Measurements from ENCODE around the gene C9orf152.

GRCh38 chr9:110220809-110221208 is 12.8 kb upstream of the C9orf152 start:
- TF ChIP-seq, protein P1, sequence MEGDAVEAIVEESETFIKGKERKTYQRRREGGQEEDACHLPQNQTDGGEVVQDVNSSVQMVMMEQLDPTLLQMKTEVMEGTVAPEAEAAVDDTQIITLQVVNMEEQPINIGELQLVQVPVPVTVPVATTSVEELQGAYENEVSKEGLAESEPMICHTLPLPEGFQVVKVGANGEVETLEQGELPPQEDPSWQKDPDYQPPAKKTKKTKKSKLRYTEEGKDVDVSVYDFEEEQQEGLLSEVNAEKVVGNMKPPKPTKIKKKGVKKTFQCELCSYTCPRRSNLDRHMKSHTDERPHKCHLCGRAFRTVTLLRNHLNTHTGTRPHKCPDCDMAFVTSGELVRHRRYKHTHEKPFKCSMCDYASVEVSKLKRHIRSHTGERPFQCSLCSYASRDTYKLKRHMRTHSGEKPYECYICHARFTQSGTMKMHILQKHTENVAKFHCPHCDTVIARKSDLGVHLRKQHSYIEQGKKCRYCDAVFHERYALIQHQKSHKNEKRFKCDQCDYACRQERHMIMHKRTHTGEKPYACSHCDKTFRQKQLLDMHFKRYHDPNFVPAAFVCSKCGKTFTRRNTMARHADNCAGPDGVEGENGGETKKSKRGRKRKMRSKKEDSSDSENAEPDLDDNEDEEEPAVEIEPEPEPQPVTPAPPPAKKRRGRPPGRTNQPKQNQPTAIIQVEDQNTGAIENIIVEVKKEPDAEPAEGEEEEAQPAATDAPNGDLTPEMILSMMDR (conservative IDR thresholded peaks at IDR 0.05; ENCODE audit: low read depth in 2 of 2): no peak
- TF ChIP-seq EZH2 (IDR thresholded peaks at IDR 0.05; ENCODE audit: low read depth, unreplicated experiment): no peak
- TF ChIP-seq REST (IDR thresholded peaks at IDR 0.05; ENCODE audit: unreplicated experiment): no peak
- no peak for TF ChIP-seq ZNF114 (CRISPR knock-in tag; IDR thresholded peaks at IDR 0.05)
- TF ChIP-seq POLR2AphosphoS5 (IDR thresholded peaks at IDR 0.05; ENCODE audit: low read depth): no peak
- no peak for TF ChIP-seq CREB1 (CRISPR knock-in tag; IDR thresholded peaks at IDR 0.05; ENCODE audit: low read depth)
- TF ChIP-seq ETS1 (IDR thresholded peaks at IDR 0.05): no peak
- no peak for TF ChIP-seq NANOG (IDR thresholded peaks at IDR 0.05; ENCODE audit: borderline replicate concordance)
- no peak for TF ChIP-seq EZH2phosphoT487 (IDR thresholded peaks at IDR 0.05; ENCODE audit: unreplicated experiment)
- TF ChIP-seq ZNF331 (CRISPR knock-in tag; IDR thresholded peaks at IDR 0.05; ENCODE audit: low read depth): no peak
- no peak for TF ChIP-seq JUNB (IDR thresholded peaks at IDR 0.05; ENCODE audit: unreplicated experiment)
- TF ChIP-seq STAT1 (IDR thresholded peaks at IDR 0.05; ENCODE audit: unreplicated experiment): no peak
